NB4 (cell line): ENCODE measurements around the gene PGM2.

Experiments used
- MAX ChIP-seq: IDR thresholded peaks from 2 replicates; pipeline ENCODE4 v1.6.1; 2011; ENCODE audit warnings: low read depth, low read length
- TF ChIP-seq, protein P1 (sequence below): IDR thresholded peaks from one replicate; pipeline ENCODE4 v1.5.1; 2012; ENCODE audit warnings: low read depth, low read length

- TF ChIP-seq, protein P1, sequence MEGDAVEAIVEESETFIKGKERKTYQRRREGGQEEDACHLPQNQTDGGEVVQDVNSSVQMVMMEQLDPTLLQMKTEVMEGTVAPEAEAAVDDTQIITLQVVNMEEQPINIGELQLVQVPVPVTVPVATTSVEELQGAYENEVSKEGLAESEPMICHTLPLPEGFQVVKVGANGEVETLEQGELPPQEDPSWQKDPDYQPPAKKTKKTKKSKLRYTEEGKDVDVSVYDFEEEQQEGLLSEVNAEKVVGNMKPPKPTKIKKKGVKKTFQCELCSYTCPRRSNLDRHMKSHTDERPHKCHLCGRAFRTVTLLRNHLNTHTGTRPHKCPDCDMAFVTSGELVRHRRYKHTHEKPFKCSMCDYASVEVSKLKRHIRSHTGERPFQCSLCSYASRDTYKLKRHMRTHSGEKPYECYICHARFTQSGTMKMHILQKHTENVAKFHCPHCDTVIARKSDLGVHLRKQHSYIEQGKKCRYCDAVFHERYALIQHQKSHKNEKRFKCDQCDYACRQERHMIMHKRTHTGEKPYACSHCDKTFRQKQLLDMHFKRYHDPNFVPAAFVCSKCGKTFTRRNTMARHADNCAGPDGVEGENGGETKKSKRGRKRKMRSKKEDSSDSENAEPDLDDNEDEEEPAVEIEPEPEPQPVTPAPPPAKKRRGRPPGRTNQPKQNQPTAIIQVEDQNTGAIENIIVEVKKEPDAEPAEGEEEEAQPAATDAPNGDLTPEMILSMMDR = no peak
- no peak for TF ChIP-seq MAX
Observed at GRCh38 chr4:37779896-37780295, 46.6 kb upstream of the PGM2 start.
